GM21619 (cell line): ENCODE data around the gene ZBED6.
"Not testable (repeated sequence)": the region's sequence is repeated elsewhere in the genome, so short reads cannot be mapped to it uniquely, and the experiment has no call there.

Experiments
- ATAC-seq: cut with Tn5 transposase; IDR thresholded peaks from one replicate; pipeline ENCODE4 v1.9.1; 2021; ENCODE audit not compliant: unreplicated experiment

Gene ZBED6

DNA sequence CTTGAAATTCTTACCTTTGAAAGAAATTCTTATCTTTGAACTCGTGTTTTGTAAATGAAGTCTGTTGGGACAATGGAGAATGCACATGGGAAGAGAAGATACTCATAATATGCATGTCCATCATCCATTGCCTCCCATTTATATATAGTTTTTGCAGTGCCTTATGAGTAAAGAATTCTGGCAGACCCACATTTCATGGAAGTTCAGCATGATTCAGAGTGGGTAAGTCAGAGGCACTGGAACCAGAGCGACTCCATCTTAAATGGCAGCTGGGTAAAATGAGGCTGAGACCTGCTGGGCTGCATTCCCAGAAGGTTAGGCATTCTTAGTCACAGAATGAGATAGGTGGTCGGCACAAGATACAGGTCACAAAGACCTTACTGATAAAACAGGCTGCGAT lies 16.6 kb upstream of the ZBED6 start:
- ATAC-seq: no peak

GRCh38 chr1:203781962-203782361 lies 13.5 kb upstream of the ZBED6 start:
- ATAC-seq: no peak

- no peak for ATAC-seq
Measured at GRCh38 chr1:203789966-203790365, 5.5 kb upstream of the ZBED6 start.

- ATAC-seq: no peak
Measured at GRCh38 chr1:203791498-203791897, 3.9 kb upstream of the ZBED6 start.

DNA sequence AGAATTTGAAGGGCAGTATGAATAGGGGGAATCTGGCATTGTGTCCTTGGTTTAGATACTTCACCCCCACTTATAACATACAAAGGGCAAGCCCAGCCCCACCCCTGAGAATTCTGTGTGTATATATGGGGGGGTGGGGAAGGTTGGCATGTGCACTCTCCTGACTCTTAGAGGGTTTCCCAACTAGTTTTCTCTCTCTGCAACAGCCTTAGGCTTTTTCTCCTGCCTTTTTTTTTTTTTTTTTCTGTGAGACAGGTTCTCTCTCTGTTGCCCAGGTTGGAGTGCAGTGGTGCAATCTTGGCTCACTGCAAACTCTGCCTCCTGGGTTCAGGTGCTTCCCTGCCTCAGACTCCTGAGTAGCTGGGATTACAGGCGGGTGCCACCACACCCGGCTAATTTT lies 2.9 kb upstream of the ZBED6 start:
- ATAC-seq: no peak

GRCh38 chr1:203793561-203793960 lies 1.9 kb upstream of the ZBED6 start:
- not testable (repeated sequence) for ATAC-seq

DNA sequence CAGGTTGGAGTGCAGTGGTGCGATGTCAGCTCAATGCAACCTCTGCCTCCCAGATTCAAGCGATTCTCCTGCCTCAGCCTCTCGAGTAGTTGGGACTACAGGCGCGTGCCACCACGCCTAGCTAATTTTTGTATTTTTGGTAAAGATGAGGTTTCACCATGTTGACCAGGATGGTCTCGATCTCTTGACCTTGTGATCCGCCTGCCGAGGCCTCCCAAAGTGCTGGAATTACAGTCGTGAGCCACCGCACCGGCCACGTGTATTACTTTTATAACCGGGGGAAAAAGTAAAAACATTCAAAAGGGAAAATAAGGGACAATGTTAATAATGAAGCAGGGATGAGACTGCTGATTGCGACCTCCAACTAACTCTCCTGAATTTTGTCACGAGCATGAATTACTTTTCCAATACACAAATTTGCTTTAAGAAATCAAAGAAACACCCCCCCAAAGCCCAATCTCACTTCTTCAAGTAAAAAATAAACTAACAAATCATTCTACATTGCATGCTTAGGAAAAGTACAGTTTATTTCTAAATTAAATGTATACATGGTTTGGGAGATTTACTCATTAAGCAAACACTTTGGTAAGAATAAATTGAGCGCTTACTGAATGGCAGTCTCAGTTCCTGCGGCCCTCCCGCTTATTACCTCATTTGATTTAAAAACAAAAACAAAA lies 521 bp upstream of the ZBED6 start:
- ATAC-seq: no peak

DNA sequence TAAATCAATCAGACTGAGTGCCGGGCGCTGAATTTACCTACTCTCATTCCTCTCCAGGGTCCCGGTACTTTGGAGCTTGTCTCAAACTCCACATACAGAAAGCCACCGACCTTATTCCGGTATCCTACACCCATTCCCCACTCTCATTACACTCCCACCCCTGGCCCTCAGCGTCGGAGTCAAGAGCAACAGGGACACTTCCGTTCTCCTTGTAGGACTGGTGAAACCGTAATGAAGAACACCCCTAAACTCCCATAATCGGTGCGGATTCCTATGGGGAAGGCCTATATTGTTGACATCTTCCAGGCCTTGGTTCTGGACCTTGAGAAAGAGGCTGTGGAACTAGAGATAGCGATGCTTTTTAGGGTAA lies 798 bp downstream of the ZBED6 start:
- ATAC-seq: peak; percentile 21

GRCh38 chr1:203797216-203797615 lies 1.8 kb downstream of the ZBED6 start:
- ATAC-seq: no peak

DNA sequence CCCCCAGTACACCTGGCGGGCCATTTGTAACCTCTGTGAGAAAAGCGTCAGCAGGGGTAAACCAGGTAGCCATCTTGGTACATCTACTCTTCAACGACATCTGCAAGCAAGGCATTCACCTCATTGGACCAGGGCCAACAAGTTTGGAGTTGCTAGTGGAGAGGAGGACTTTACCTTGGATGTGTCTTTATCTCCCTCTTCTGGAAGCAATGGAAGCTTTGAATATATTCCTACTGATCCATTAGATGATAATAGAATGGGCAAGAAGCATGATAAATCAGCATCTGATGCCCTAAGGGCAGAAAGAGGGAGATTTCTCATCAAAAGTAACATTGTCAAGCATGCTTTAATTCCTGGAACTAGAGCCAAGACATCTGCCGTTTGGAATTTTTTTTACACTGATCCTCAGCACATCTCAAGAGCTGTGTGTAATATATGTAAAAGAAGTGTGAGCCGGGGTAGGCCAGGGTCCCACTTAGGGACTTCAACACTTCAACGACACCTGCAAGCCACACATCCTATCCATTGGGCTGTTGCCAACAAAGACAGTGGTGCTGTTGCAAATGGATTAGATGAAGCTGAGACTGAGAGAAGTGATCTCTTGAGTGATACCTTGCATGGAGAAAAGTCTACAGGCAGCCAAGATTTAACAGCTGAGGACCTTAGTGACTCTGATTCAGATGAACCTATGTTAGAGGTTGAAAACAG lies 2.7 kb downstream of the ZBED6 start:
- ATAC-seq: no peak

- ATAC-seq: no peak
Measured at GRCh38 chr1:203799157-203799556, 3.7 kb downstream of the ZBED6 start.

DNA sequence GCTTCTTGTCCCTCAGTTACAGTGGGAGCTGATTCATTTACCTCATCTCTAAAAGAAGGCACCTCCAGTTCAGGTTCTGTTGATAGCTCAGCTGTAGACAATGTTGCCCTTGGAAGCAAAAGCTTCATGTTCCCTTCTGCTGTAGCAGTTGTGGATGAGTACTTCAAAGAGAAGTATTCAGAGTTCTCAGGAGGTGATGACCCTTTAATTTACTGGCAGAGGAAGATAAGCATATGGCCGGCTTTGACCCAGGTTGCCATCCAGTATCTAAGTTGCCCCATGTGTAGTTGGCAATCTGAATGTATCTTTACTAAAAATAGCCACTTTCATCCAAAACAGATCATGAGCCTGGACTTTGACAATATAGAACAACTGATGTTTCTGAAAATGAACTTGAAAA lies 4.5 kb downstream of the ZBED6 start:
- ATAC-seq: no peak

DNA sequence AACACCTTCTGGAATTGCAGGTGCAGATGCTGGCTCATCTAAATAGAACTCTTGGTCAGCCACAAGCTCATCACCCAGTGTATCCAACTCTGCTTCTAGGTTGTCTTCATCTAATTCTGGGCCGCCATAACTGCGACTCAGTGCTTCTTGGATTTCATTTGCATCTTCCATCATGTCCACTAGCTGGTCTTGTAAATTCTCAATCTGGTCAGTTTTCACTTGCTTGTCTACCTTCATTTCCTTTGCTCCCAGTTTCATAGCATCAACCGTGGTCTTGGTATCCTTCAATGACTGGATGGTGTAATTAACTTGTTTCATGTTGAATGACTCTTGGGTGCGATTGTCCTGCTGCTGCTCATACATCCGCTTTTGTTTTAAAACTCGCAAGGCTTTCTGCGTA lies 10.3 kb downstream of the ZBED6 start:
- no peak for ATAC-seq

GRCh38 chr1:203807196-203807595 lies 11.8 kb downstream of the ZBED6 start:
- ATAC-seq: no peak

- ATAC-seq: no peak
Measured at GRCh38 chr1:203813581-203814341, 18.3 kb downstream of the ZBED6 start.

- no peak for ATAC-seq
Measured at GRCh38 chr1:203818399-203818798, 23.0 kb downstream of the ZBED6 start.

DNA sequence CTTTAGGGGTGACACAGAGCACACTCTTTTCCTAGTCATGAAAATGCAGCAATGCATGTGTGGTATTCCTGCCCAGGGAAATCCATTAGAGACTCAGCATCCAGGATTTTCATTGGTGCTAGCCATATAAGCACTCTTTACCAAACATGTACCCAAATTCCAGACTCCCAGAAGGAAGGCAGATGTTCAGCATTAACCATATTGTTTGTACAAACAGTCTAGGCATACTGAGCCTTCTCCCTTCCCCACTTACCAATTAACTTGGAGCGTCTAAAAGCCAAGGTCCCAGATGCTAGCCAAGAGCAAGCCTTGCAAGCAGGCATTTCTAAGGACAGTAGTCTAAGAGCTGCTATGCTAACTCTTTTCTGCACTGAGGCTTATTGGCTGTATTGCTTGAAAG lies 27.9 kb downstream of the ZBED6 start:
- ATAC-seq: no peak

- no peak for ATAC-seq
Measured at GRCh38 chr1:203826175-203826574, 30.8 kb downstream of the ZBED6 start.

GRCh38 chr1:203828002-203828401 lies 32.6 kb downstream of the ZBED6 start:
- ATAC-seq: no peak

GRCh38 chr1:203828503-203828902 lies 33.1 kb downstream of the ZBED6 start:
- no peak for ATAC-seq

- ATAC-seq: not testable (repeated sequence)
Measured at GRCh38 chr1:203829247-203829646, 33.8 kb downstream of the ZBED6 start.

DNA sequence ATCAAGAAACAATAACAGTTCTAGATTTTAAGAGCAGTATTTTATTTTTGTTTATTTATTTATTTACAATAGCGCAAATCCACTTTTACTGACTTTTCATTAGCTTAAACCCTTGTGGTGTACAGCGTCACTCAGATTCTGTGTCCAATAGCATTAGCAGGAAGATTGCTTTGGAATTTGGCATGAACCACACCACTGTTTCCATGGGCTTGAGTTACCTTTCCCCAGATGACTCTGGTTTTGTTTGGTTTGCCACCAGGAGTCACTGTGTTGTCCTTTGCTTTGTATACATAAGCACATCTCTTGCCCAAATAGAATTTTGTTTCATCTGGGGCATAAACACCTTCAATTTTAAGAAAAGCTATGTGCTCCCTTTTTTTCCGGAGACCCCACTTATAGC lies 40.1 kb downstream of the ZBED6 start:
- no peak for ATAC-seq
